ENCODE measurements around the gene DGKH. TPM values are rescaled to one million over a fixed set of nuclear protein-coding genes. Genes with fewer than 3 reads are reported as not detected.

DGKH gene
- total and polyA plus RNA-seq, 2 donors from 2014 or later = 1.7 to 28.8 TPM

DNA sequence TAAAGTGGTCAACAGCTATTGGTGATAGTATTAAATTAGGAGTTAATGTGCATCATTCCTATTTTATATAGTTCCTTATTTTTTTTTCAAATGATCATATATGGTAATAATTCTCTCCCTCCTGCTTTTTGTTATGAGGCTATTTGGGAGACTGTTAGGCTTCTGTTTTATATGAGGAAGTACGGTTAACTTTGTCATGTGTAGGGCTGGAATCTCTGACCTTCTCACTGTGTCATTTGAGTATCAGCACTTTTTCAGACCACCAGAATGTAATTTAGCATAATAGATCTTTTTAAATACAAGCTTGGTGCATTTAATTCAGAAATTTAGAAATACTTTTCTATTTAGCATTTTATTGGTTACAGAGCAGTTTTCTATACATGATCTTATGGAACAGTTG is 7.7 kb downstream of the DGKH start:
- Histone ChIP-seq H3K4me1 (ENCODE audit: control insufficient read depth in 2 of 3, insufficient read depth in 2 of 3, low read depth in 1 of 3, low read length in 3 of 3) (no peaks in the 10 kb centered on the region), H3K36me3 (ENCODE audit: control insufficient read depth in 2 of 3, insufficient read depth in 3 of 3, low read length in 3 of 3) (no peaks in the 10 kb centered on the region), H3K9me3 (ENCODE audit: control insufficient read depth in 2 of 3, insufficient read depth in 1 of 3, low read length in 3 of 3) (no peaks in the 10 kb centered on the region), H3K27ac (ENCODE audit: low read depth in 2 of 2, low read length in 2 of 2) (no peak overlapping the region), H3K27me3 (ENCODE audit: control insufficient read depth, insufficient read depth, low read length) (no peaks in the 10 kb centered on the region), H3K9ac (ENCODE audit: low read length in 3 of 3) (no peak overlapping the region), H3K4me3 (ENCODE audit: low read length in 3 of 3) (no peak overlapping the region)
- FAIRE-seq (no peak), DNase-seq (no peak)
- TF ChIP-seq, protein P1, sequence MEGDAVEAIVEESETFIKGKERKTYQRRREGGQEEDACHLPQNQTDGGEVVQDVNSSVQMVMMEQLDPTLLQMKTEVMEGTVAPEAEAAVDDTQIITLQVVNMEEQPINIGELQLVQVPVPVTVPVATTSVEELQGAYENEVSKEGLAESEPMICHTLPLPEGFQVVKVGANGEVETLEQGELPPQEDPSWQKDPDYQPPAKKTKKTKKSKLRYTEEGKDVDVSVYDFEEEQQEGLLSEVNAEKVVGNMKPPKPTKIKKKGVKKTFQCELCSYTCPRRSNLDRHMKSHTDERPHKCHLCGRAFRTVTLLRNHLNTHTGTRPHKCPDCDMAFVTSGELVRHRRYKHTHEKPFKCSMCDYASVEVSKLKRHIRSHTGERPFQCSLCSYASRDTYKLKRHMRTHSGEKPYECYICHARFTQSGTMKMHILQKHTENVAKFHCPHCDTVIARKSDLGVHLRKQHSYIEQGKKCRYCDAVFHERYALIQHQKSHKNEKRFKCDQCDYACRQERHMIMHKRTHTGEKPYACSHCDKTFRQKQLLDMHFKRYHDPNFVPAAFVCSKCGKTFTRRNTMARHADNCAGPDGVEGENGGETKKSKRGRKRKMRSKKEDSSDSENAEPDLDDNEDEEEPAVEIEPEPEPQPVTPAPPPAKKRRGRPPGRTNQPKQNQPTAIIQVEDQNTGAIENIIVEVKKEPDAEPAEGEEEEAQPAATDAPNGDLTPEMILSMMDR (IDR thresholded peaks at IDR 0.05; ENCODE audit: borderline replicate concordance, extremely low read depth, insufficient read depth) = no peak
- intact Hi-C loops (cut with DNase I) = no loop called here

DNA sequence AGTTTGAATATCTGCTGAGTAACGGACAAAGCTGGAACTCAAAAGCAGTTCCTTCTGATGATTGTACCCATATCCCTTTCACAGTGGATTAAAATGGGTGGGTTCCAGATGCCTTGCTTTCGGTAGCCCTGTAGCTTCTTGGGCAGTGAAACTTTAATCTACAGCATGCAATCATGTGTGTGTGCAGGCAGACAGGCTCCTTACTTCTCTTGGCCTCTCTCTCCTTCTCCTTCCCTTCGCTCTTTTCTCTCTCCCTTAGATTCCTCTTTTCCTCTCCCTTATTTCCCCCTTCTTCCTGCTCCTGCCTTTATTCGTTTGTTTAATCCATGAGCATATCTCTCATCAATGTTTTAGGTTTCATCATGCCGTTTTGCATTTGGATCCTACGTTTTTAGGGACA is 8.1 kb downstream of the DGKH start:
- FAIRE-seq (no peak), DNase-seq (no peak)
- Histone ChIP-seq H3K36me3 (ENCODE audit: control insufficient read depth in 2 of 3, insufficient read depth in 3 of 3, low read length in 3 of 3) (no peaks in the 10 kb centered on the region), H3K9ac (ENCODE audit: low read length in 3 of 3) (no peak overlapping the region), H3K4me1 (ENCODE audit: control insufficient read depth in 2 of 3, insufficient read depth in 2 of 3, low read depth in 1 of 3, low read length in 3 of 3) (no peaks in the 10 kb centered on the region), H3K4me3 (ENCODE audit: low read length in 3 of 3) (no peak overlapping the region), H3K9me3 (ENCODE audit: control insufficient read depth in 2 of 3, insufficient read depth in 1 of 3, low read length in 3 of 3) (no peaks in the 10 kb centered on the region), H3K27me3 (ENCODE audit: control insufficient read depth, insufficient read depth, low read length) (no peaks in the 10 kb centered on the region), H3K27ac (ENCODE audit: low read depth in 2 of 2, low read length in 2 of 2) (no peak overlapping the region)
- intact Hi-C loops (cut with DNase I) = no loop called here
- TF ChIP-seq, protein P1 (IDR thresholded peaks at IDR 0.05; ENCODE audit: borderline replicate concordance, extremely low read depth, insufficient read depth) = no peak

DNA sequence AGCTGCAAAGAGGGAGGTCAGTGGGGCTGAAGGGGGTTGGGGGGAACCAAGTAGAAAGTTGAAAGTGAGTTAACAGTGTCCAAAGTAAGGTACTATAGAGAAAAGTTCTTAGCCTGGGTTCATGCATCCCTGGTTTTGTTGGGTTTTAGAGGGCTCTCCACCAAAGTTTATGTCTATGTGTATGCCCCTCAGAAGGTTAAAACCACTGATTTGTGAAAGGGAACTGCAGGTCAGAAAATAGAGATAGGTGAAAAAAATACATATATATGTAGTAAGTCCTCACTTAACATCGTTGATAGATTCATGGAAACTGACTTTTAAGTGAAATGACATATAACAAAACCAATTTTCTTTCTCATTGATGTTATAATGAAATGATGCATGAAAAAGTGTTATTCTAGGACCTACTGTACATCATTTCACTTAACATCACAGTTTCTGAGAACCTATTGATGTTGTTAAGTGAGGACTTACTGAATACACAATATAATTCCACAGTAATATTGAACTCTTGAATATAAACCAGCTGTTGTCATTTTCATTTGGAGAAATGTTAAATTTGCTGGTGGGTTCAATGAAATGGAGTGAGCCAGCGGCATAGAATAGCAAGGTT is 9.6 kb downstream of the DGKH start:
- no peak overlapping the region for H3K27ac ChIP-seq (ENCODE audit: low read depth in 2 of 2, low read length in 2 of 2)
- TF ChIP-seq, protein P1 (IDR thresholded peaks at IDR 0.05; ENCODE audit: borderline replicate concordance, extremely low read depth, insufficient read depth) = no peak
- FAIRE-seq = no peak
- H3K4me3 ChIP-seq (ENCODE audit: low read length in 3 of 3) = no peak overlapping the region
- H3K9me3 ChIP-seq (ENCODE audit: control insufficient read depth in 2 of 3, insufficient read depth in 1 of 3, low read length in 3 of 3) = no peaks in the 10 kb centered on the region
- intact Hi-C loops (cut with DNase I) = no loop called here
- H3K9ac ChIP-seq (ENCODE audit: low read length in 3 of 3) = no peak overlapping the region
- no peaks in the 10 kb centered on the region for H3K4me1 ChIP-seq (ENCODE audit: control insufficient read depth in 2 of 3, insufficient read depth in 2 of 3, low read depth in 1 of 3, low read length in 3 of 3)
- H3K36me3 ChIP-seq (ENCODE audit: control insufficient read depth in 2 of 3, insufficient read depth in 3 of 3, low read length in 3 of 3) = no peaks in the 10 kb centered on the region
- no peak for DNase-seq
- H3K27me3 ChIP-seq (ENCODE audit: control insufficient read depth, insufficient read depth, low read length) = no peaks in the 10 kb centered on the region

DNA sequence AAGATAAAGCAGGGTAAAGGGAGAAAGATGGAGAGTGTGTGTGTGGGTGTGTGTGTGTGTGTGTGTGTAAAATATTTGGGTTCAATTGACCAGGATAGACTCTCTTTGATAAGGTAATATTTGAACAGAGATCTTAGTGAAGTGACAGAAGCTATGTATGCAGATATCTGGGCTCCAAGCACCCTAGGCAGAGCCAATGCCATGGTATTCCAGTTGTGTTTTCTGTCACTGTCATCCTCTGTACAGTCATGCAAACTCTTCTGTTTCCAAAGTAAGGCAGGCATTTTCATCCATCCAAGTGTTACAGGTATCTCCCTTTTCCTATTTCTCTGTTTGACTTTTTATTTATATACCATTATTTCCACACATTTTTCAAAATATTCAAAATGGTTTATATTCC is 13.5 kb downstream of the DGKH start:
- Histone ChIP-seq H3K4me3 (ENCODE audit: low read length in 3 of 3) (no peak overlapping the region), H3K4me1 (ENCODE audit: control insufficient read depth in 2 of 3, insufficient read depth in 2 of 3, low read depth in 1 of 3, low read length in 3 of 3) (no peaks in the 10 kb centered on the region), H3K27me3 (ENCODE audit: control insufficient read depth, insufficient read depth, low read length) (no peaks in the 10 kb centered on the region), H3K9me3 (ENCODE audit: control insufficient read depth in 2 of 3, insufficient read depth in 1 of 3, low read length in 3 of 3) (no peaks in the 10 kb centered on the region), H3K36me3 (ENCODE audit: control insufficient read depth in 2 of 3, insufficient read depth in 3 of 3, low read length in 3 of 3) (peaks cover 0 to 2% (median 0%) of the 10 kb centered on the region in 3 donors), H3K9ac (ENCODE audit: low read length in 3 of 3) (no peak overlapping the region), H3K27ac (ENCODE audit: low read depth in 2 of 2, low read length in 2 of 2) (no peak overlapping the region)
- no peak for DNase-seq
- TF ChIP-seq, protein P1 (IDR thresholded peaks at IDR 0.05; ENCODE audit: borderline replicate concordance, extremely low read depth, insufficient read depth) = no peak
- FAIRE-seq = no peak
- intact Hi-C loops (cut with DNase I) = no loop called here
